ENCODE results near the gene ANKRA2. TPM values are rescaled to one million over a fixed set of nuclear protein-coding genes. Genes with fewer than 3 reads are reported as not detected.

ANKRA2 gene
- total and polyA plus RNA-seq, 2 of the 8 experiments (the other 6 are each of a cell fraction or from before 2014, with no cell fraction given) = 7.0 to 12.6 TPM

DNA sequence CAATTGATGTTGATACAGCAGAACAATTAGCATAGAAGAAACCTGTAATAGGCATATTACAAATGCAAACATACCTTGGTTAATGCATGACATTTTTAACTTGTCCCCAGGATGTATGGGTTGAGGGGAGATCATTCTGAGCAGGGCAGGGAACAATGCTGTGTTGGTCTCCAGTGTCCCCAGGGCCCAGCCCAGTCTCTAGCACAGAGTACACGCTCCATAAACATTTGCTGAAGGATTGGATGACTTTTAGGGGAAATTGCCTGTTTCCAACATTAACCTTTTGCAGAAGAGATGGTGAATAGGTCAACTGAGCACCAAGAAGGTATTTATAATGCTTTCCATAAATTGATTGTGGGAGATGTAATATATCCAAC is 20.0 kb downstream of the ANKRA2 start:
- H2AFZ ChIP-seq (ENCODE audit: low read length) = no peak overlapping the region
- WGBS, 2 experiments (ENCODE audit: extremely low coverage in 1 of 2, insufficient coverage in 1 of 2, insufficient read length in 1 of 2, insufficient replicate concordance in 2 of 2, low coverage in 1 of 2, low lambda C conversion rate in 2 of 2, missing lambda C conversion rate in 1 of 2) = 84% methylated on average over 1 of the region's 1 CpG; no CpG with 5 or more reads in 1 of the 2 experiments
- no peaks in the 10 kb centered on the region for H3K4me1 ChIP-seq (replicated peaks in 1 of 4; ENCODE audit: control insufficient read depth in 3 of 4, insufficient read depth in 4 of 4, low read length in 3 of 4)
- no peaks in the 10 kb centered on the region for H3K9me3 ChIP-seq (ENCODE audit: insufficient read depth in 2 of 2, low read depth in 1 of 2, low read length in 1 of 2)
- H3K56ac ChIP-seq (replicated peaks; ENCODE audit: insufficient read length, low read depth, low read length) = no peak overlapping the region
- no peak overlapping the region for H3K4me3 ChIP-seq (ENCODE audit: extremely low read depth in 1 of 4, insufficient read depth in 2 of 4, low read depth in 3 of 4, low read length in 4 of 4)
- H2BK12ac ChIP-seq (ENCODE audit: low read depth, low read length) = no peak overlapping the region
- H3K4me2 ChIP-seq (ENCODE audit: insufficient read depth in 1 of 2, low read depth in 2 of 2, low read length in 2 of 2) = no peak overlapping the region
- ChIA-PET POLR2A (ENCODE audit: partially characterized antibody) (no interaction called here), CTCF (ENCODE audit: partially characterized antibody) (interaction anchor here (0.7 to 1.8 kb wide), 3 partner anchors 9 to 96 kb away, joined by 3 to 5 read pairs (median 4); partner anchors contain the start of gene FOXD1)
- H3K36me3 ChIP-seq (ENCODE audit: control insufficient read depth in 2 of 4, insufficient read depth in 4 of 4, low read length in 3 of 4) = no peaks in the 10 kb centered on the region
- H2BK15ac ChIP-seq (ENCODE audit: low read length) = no peak overlapping the region
- H3K14ac ChIP-seq (ENCODE audit: insufficient read length) = no peak overlapping the region
- DNase-seq (ENCODE audit: low read depth in 1 of 2, low spot score in 2 of 2) = no peak
- H3K23me2 ChIP-seq (ENCODE audit: low read depth, low read length) = peaks cover 1% of the 10 kb centered on the region; the same call in 1 of the 2 replicates
- no peak overlapping the region for H3K4ac ChIP-seq (replicated peaks; ENCODE audit: insufficient read length, low read depth, low read length)
- no peak overlapping the region for H3K18ac ChIP-seq (ENCODE audit: extremely low read depth, low read length)
- H3K79me1 ChIP-seq (ENCODE audit: low read depth, low read length) = no peaks in the 10 kb centered on the region
- no peak overlapping the region for H4K5ac ChIP-seq (ENCODE audit: insufficient read length, low read depth, low read length)
- H2BK20ac ChIP-seq (ENCODE audit: low read length) = no peak overlapping the region
- no peaks in the 10 kb centered on the region for H3K27me3 ChIP-seq (replicated peaks in 1 of 4; ENCODE audit: control insufficient read depth in 3 of 4, extremely low read depth in 1 of 4, insufficient read depth in 3 of 4, low read length in 3 of 4)
- no peak overlapping the region for H2BK120ac ChIP-seq (replicated peaks; ENCODE audit: low read depth, low read length)
- no peak overlapping the region for H3K23ac ChIP-seq (ENCODE audit: insufficient read length)
- no peaks in the 10 kb centered on the region for H4K20me1 ChIP-seq (replicated peaks in 1 of 2; ENCODE audit: control insufficient read depth in 1 of 2, insufficient read depth in 2 of 2, low read length in 2 of 2)
- FAIRE-seq = no peak
- H2AK5ac ChIP-seq (ENCODE audit: low read depth, low read length) = no peak overlapping the region
- no peak overlapping the region for H4K8ac ChIP-seq (ENCODE audit: extremely low read depth, insufficient read depth, low read length)
- H4K91ac ChIP-seq (replicated peaks; ENCODE audit: insufficient read length, low read length) = no peak overlapping the region
- no peak overlapping the region for H3K27ac ChIP-seq (ENCODE audit: low read depth, low read length)
- no peak overlapping the region for H3K9ac ChIP-seq (replicated peaks in 1 of 4; ENCODE audit: extremely low read depth in 1 of 4, low read depth in 3 of 4, low read length in 3 of 4)
- no peak overlapping the region for H2BK5ac ChIP-seq (ENCODE audit: low read depth, low read length)
- no peaks in the 10 kb centered on the region for H3K79me2 ChIP-seq (ENCODE audit: control insufficient read depth in 1 of 2, insufficient read depth in 2 of 2, low read length in 2 of 2)
- TF ChIP-seq NANOG (IDR thresholded peaks at IDR 0.05; ENCODE audit: insufficient read depth, low read depth, low read length, poor library complexity, severe bottlenecking) (no peak), POU5F1 (IDR thresholded peaks at IDR 0.05; ENCODE audit: low read depth, low read length) (no peak), USF2 (IDR thresholded peaks at IDR 0.05; ENCODE audit: low read length) (no peak), RNF2 (IDR thresholded peaks at IDR 0.05; ENCODE audit: borderline replicate concordance, low read depth, low read length, missing control alignments, poor library complexity, severe bottlenecking) (no peak), SP2 (IDR thresholded peaks at IDR 0.05; ENCODE audit: low read length) (no peak), KDM1A (IDR thresholded peaks at IDR 0.05; ENCODE audit: borderline replicate concordance, low read length) (no peak), CTBP2 (IDR thresholded peaks at IDR 0.05; ENCODE audit: borderline replicate concordance, insufficient read depth, insufficient read length, low read length) (no peak)

All from H1 (cell line).